ENCODE data around the gene PHF21B.
"Not testable (repeated sequence)": the region's sequence is repeated elsewhere in the genome, so short reads cannot be mapped to it uniquely, and the experiment has no call there.

PHF21B gene

DNA sequence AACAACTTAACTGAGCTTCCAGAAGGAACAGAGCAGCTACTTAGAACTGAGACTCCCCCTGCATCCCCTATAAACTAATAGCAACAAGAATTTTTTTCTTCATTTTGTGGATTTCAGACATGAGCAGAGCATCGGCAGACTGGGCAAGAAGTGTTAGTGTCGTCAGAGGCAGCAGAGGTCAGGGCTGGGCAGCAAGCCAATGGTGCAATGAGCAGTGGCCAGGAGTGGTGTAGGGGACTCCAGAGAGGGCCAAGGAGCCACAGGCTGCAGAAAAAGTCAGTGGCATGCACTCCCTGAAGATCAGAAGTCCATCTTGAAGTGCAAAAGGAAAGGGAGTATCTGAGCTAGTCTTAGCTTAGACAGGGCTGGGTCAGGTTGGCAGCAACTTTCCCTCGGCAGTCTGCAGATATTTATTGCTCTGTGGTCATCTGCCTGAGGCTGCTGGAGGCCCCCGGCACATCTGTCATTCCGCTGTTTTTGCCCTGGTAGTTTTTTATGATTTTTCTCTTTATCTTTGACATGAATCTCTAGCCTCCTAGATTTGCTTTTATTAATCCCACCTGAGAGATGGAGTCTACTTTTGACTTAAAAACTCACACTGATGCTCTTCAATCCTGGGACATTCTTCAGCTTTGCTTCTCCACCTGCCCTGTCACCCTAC lies 105.2 kb downstream of the PHF21B start:
- FAIRE-seq; DNase-seq (ENCODE audit: insufficient read length, low spot score): not testable (repeated sequence)

GRCh38 chr22:44903164-44903563 lies 106.6 kb downstream of the PHF21B start:
- FAIRE-seq; DNase-seq (ENCODE audit: insufficient read length, low spot score): not testable (repeated sequence)

DNA sequence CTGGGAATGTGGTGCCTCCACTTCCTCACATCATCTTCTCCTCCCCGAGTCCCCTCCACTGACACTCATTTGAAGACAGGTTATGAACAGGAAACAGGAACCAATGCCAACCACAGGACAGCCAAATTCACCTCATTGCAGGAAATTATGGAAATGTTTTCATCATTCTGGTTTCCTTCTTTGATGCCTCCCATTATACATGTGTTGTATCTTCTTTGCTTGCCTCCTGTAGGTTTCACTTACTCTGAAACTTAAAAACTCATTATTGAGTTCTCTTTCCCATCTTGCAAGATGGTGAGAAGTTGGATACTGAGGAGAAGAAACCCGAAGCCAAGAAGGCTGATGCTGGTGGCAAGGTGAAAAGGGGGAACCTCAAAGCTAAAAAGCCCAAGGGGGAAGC lies 108.5 kb downstream of the PHF21B start:
- DNase-seq (ENCODE audit: insufficient read length, low spot score) (no peak), FAIRE-seq (no peak)

- DNase-seq (ENCODE audit: insufficient read length, low spot score) (no peak), FAIRE-seq (no peak)
Observed at GRCh38 chr22:44898236-44898635, 111.6 kb downstream of the PHF21B start.

DNA sequence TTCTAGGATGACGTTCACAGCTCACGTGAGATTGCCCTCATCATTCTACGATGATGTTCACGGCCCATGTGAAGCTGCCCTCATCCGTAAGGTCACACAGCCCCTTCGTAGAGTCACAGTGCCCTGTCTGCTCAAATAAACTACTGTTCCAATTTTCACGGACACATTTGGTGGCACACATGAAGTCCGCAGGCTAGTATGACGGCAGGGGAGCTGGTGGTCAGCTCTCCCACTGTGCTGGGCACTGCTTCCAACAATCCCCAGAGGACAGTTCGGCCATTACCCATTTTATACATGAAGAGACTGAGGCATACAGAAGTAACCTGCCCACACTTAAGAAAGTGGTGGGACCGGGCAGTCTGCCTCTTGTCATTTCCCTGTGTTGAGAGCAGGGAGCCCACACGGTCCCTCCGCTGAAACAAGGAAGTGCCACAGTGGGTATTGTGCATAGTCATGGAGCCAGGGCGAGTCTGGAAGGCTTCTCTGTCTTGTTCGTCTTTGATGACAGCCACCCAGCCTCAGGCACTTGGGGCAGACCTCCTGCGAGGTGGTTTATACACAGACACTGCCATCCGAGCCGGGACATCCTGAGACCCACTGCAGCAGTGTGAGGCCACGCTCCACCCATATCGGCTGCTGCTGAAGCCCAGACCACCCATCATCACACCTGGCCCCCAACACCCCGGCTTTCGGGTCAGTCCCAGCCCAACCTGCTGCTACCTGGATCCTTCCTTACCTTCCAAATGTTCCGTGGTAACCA lies 114.3 kb downstream of the PHF21B start:
- FAIRE-seq: no peak
- DNase-seq (ENCODE audit: insufficient read length, low spot score): no peak

GRCh38 chr22:44894782-44895181 lies 115.0 kb downstream of the PHF21B start:
- FAIRE-seq: no peak
- no peak for DNase-seq (ENCODE audit: insufficient read length, low spot score)

- FAIRE-seq: no peak
- no peak for DNase-seq (ENCODE audit: insufficient read length, low spot score)
Observed at GRCh38 chr22:44894321-44894720, 115.5 kb downstream of the PHF21B start.

- no peak for DNase-seq (ENCODE audit: insufficient read length, low spot score)
- no peak for FAIRE-seq
Observed at GRCh38 chr22:44893731-44894080, 116.1 kb downstream of the PHF21B start.

GRCh38 chr22:44892803-44893730 lies 116.7 kb downstream of the PHF21B start:
- DNase-seq (ENCODE audit: insufficient read length, low spot score): no peak
- no peak for FAIRE-seq

DNA sequence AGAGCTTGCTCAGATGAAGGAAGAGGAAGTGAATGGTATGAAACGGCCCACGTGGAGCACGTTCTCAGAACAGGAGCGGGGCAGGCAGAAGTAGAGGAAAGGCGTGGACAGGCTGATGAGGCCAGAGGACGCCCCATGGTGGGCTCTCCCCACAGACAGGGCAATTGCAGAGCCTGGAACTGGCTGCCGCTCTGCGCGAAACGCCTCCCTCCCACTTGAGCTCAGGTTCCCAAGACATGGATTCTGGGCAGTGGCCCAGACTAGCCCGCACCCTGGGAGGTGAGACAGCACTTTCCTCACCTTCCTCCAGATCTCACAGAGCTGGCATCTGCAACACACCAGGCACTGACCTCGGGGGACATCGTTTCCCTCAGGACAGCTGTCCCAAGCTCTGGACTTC lies 117.6 kb downstream of the PHF21B start:
- DNase-seq (ENCODE audit: insufficient read length, low spot score): no peak
- FAIRE-seq: no peak

DNA sequence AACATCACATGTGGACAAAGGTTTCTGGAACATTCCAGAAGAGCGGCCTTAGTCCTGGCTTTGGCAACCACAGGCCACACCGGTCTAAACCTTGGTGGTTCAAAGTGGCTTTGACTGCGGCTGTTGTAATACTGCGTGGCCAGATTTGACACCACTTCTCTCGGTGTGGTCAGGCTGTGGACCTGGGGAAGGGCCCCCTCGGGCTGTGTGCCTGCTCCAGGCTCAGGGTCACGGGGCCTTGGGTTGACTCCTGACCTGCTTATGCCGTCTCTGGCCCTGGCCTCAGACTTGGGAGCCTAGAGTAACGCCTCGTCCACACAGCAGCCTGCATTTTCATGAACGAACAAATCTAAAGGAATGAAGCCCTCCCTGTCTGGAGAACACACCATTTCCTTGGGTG lies 118.0 kb downstream of the PHF21B start:
- FAIRE-seq: no peak

GRCh38 chr22:44891293-44891747 lies 118.5 kb downstream of the PHF21B start:
- no peak for FAIRE-seq
- no peak for DNase-seq (ENCODE audit: insufficient read length, low spot score)

More for the DNA sequence above, 118.0 kb downstream of the PHF21B start:
- DNase-seq (ENCODE audit: insufficient read length, low spot score): no peak

- FAIRE-seq (no peak), DNase-seq (ENCODE audit: insufficient read length, low spot score) (no peak)
Observed at GRCh38 chr22:44890416-44891292, 119.2 kb downstream of the PHF21B start.

GRCh38 chr22:44889255-44889878 lies 120.4 kb downstream of the PHF21B start:
- no peak for FAIRE-seq
- no peak for DNase-seq (ENCODE audit: insufficient read length, low spot score)

DNA sequence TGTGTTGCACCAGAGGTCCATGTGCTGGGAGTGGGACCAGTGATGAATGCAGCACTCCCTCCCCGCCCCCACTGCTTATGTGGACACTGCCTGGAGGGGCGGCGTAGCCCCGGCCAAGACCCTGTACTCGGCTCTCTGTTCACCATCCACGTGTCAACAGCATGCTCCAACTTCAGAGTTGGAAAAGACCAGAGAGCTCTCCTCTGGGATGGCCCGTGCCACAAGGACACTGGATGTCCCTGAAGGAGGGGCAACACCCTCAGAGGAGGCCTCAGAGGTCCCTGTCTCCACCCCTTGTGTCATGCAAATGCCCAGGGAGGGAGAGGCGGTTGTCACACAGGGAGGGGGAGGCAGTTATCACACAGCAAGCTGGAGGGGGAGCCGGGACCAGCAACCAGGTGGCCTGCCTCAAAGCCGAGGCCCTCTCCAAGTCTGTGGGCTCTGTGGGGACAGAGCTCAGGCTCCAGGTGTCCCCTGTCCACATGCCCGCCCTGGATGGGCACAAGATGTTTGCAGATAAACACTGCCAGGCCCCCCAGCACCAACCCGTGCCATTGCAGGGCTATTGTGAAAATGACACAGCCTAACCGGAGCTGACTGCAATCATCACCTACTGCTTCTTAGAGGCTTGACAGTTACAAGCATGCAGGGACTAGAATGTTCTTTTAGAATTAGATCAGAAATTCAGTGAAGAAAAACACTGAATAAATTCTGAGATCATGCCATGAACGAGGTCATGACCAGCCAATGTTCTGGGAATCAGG lies 121.1 kb downstream of the PHF21B start:
- FAIRE-seq: no peak
- DNase-seq (ENCODE audit: insufficient read length, low spot score): no peak

GRCh38 chr22:44887941-44888366 lies 121.9 kb downstream of the PHF21B start:
- FAIRE-seq (no peak), DNase-seq (ENCODE audit: insufficient read length, low spot score) (no peak)

- FAIRE-seq: no peak
Observed at GRCh38 chr22:44885806-44886360, 123.9 kb downstream of the PHF21B start.

GRCh38 chr22:44884968-44885805 lies 124.6 kb downstream of the PHF21B start:
- FAIRE-seq: no peak
- no peak for DNase-seq (ENCODE audit: insufficient read length, low spot score)

More at GRCh38 chr22:44885806-44886360, 123.9 kb downstream of the PHF21B start:
- DNase-seq (ENCODE audit: insufficient read length, low spot score): no peak
